GM18498 (cell line): ENCODE measurements around the gene MPC2.
"Not testable (repeated sequence)": the region's sequence is repeated elsewhere in the genome, so short reads cannot be mapped to it uniquely, and the experiment has no call there.

Experiments used
- ATAC-seq: cut with Tn5 transposase; IDR thresholded peaks from one replicate; pipeline ENCODE4 v1.9.1; 2021; ENCODE audit warnings: mild to moderate bottlenecking, moderate library complexity; ENCODE audit not compliant: unreplicated experiment

The MPC2 gene

GRCh38 chr1:167909691-167910180, 27.1 kb downstream of the MPC2 start:
- ATAC-seq: no peak

- no peak for ATAC-seq
Measured at GRCh38 chr1:167905671-167906070, 31.2 kb downstream of the MPC2 start.

- no peak for ATAC-seq
Measured at GRCh38 chr1:167905182-167905581, 31.7 kb downstream of the MPC2 start.

GRCh38 chr1:167904652-167905130, 32.2 kb downstream of the MPC2 start:
- ATAC-seq: no peak

- no peak for ATAC-seq
Measured at GRCh38 chr1:167900907-167901306, 36.0 kb downstream of the MPC2 start.

- peak; percentile 88 for ATAC-seq
Measured at GRCh38 chr1:167899253-167899681, 37.6 kb downstream of the MPC2 start.

GRCh38 chr1:167898578-167899222, 38.2 kb downstream of the MPC2 start:
- ATAC-seq: no peak

- no peak for ATAC-seq
Measured at GRCh38 chr1:167893798-167894197, 43.1 kb downstream of the MPC2 start.

- ATAC-seq: no peak
Measured at GRCh38 chr1:167890400-167890799, 46.5 kb downstream of the MPC2 start.

GRCh38 chr1:167887187-167887586, 49.7 kb downstream of the MPC2 start:
- not testable (repeated sequence) for ATAC-seq

- ATAC-seq: no peak
Measured at GRCh38 chr1:167882376-167882775, 54.5 kb downstream of the MPC2 start.

GRCh38 chr1:167881786-167882185, 55.1 kb downstream of the MPC2 start:
- ATAC-seq: no peak

- ATAC-seq: no peak
Measured at GRCh38 chr1:167881069-167881468, 55.8 kb downstream of the MPC2 start.

- ATAC-seq: no peak
Measured at GRCh38 chr1:167880580-167881021, 56.3 kb downstream of the MPC2 start.

- ATAC-seq: no peak
Measured at GRCh38 chr1:167879508-167879907, 57.4 kb downstream of the MPC2 start.

- no peak for ATAC-seq
Measured at GRCh38 chr1:167878372-167879160, 58.3 kb downstream of the MPC2 start.

- no peak for ATAC-seq
Measured at GRCh38 chr1:167876597-167877175, 60.2 kb downstream of the MPC2 start.

- no peak for ATAC-seq
Measured at GRCh38 chr1:167871331-167871730, 65.5 kb downstream of the MPC2 start.

- ATAC-seq: not testable (repeated sequence)
Measured at GRCh38 chr1:167869157-167870001, 67.5 kb downstream of the MPC2 start.

GRCh38 chr1:167866739-167867414, 70.0 kb downstream of the MPC2 start:
- not testable (repeated sequence) for ATAC-seq
